PFSK-1 (cell line): ENCODE results near the gene UNC5B.

Experiments used
- POLR2AphosphoS5 ChIP-seq: IDR thresholded peaks from 2 replicates; pipeline ENCODE4 v1.6.1; 2012; ENCODE audit warnings: low read depth, mild to moderate bottlenecking, control low read depth, low read length, moderate library complexity
- REST ChIP-seq, 2 experiments: IDR thresholded peaks; 2 replicates each; pipeline versions ENCODE4 v1.6.1 to v1.8.0; 2011 to 2012; ENCODE audit warnings: low read depth in 2 of 2, low read length in 2 of 2, control low read depth in 1 of 2, inconsistent platforms in 1 of 2, mild to moderate bottlenecking in 1 of 2, moderate library complexity in 1 of 2; ENCODE audit not compliant: insufficient read depth in 1 of 2

- TF ChIP-seq REST (IDR thresholded peaks at IDR 0.05; ENCODE audit: insufficient read depth in 1 of 2, low read depth in 2 of 2, low read length in 2 of 2) (no peak), POLR2AphosphoS5 (no peak)
Measured at GRCh38 chr10:71254834-71255549, 42.6 kb downstream of the UNC5B start.
